ENCODE data around the gene TIMM44.
"Not testable (repeated sequence)": the region's sequence is repeated elsewhere in the genome, so short reads cannot be mapped to it uniquely, and the experiment has no call there.

TIMM44 gene

DNA sequence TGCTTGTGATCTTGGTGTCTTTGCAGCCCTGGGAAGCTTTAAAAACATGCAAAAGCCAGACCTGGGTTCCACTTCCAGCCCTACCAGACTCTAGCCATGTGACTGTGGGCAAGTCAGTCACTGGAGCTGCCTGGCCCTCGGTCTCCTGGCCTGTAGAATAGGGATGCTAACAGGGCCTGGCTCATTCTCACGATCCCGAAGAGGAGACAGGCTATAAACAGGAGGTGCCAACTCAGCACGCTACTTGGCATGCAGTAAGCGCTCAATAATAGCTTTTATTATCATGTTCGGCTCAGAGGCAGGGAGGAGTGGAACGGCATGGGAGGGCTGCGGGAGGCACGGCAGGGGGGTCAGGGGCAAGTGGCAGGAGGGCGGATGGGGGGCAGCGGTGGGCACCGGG, 19.2 kb downstream of the TIMM44 start:
- DNase-seq = no peak

DNA sequence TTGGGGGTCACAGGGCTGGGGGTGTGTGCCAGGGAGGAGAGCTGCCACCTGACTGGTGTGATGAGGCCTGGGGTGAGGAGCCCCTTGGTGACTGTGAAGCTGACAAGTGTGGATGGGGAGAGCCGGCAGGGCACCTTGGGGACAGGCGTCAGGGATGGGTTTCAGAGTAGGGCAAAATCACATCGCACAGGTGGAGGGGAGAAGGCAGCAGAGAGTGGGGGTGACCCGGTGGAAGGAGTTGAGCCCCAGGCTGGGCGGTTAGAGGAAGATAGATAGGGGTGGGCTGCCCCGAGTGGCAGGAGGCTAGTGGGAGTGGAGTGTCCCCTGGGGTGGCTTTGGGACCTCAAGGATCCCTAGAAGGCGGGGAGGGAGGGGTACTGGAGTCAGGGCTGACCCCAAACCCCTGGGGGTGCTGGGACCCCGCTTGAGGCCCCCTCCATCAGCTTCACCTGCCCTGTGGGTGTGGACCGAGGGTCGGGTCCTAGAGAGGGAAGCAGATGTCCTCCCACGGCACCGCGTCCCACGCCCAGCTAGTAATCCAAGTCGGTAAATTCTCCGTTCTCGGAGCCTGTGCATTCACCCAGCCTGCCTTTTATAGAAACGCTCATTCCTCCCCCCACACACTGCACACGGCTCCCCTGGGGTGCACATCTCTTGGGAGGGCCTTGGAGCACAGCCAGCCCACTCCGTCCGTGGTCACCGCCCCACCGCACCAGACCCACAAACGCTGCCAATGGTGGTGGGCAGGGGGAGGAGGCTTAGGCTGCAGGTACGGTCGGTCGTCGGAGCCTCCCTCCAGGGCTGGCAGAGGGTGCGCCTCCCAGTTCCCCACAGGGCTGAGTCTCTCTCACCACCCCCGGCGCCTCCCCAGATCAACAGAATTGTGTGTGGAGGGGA, 19.9 kb downstream of the TIMM44 start:
- DNase-seq = no peak

DNA sequence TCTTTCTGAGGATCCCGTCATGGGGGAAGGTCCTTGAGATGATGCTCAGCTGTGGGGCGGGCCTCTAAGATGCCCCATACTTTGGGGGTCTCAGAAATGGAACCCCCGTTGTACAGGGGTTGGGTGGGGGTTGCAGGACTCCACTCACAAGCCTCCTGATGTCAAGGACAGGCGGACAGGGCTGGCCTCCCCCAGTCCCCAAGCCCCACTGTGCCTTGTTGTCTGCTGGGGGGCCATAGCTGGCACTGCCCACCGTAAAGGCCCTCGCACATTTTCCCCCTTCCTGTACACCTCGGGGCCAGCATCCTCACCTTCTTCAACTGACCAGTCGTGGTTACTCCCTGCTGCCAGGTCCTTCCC, 20.6 kb downstream of the TIMM44 start:
- no peak for DNase-seq

DNA sequence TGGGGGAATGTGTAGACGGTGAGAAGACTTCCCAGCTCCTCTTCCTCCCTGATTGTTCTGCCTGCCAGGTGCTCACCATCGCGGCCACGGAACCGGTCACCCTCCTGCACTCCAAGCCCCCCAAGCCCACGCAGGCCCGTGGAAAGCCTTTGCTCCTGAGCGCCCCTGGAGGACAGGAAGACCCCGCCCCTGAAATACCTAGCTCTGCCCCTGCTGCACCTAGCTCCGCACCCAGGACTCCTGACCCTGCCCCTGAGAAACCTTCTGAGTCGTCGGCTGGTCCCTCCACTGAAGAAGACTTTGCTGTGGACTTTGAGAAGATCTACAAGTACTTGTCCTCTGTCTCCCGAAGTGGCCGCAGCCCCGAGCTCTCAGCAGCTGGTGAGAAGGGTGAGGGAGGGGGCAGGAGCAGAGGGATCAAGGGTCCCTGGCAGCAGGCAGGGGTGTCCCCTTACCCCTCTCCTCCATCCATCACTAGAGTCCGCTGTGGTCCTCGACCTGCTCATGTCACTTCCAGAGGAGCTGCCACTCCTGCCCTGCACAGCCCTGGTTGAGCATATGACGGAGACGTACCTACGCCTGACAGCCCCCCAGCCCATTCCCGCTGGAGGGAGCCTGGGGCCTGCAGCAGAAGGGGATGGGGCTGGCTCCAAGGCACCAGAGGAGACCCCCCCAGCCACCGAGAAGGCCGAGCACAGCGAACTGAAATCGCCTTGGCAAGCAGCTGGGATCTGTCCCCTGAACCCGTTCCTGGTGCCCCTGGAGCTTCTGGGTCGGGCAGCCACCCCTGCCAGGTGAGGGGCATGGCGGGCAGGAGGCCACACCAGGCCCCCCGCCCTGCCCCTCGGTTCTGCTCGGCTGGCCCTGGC, 21.3 kb downstream of the TIMM44 start:
- DNase-seq = no peak

DNA sequence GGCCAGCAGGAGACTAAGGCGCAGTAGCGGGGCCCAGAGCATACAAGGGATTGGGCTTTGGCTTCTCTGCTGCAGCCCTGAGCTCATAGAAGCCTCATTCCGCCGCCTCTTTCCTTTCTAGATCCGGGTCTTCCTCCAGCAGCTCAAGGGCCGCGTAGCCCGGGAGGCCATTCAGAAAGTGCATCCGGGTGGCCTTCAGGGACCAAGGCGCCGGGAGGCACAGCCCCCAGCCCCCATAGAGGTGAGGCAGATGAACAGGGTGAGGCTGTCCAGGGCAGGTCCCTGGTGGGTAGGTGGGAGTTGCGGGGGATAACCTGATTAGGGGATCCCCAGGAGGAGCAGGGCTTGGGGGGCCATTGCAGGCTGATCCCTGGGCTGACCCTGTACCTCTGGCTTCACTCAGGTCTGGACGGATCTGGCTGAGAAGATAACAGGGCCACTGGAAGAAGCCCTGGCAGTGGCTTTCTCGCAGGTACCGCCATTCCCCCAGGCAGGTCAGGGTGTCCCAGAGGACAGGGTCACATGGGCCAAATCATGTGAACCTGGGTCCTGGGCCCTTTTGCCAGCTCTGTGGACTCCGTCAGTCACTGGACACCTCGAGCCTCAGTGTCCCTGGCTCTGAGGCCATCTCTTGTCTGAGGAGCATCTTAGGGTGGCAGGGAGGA, 22.0 kb downstream of the TIMM44 start:
- no peak for DNase-seq

DNA sequence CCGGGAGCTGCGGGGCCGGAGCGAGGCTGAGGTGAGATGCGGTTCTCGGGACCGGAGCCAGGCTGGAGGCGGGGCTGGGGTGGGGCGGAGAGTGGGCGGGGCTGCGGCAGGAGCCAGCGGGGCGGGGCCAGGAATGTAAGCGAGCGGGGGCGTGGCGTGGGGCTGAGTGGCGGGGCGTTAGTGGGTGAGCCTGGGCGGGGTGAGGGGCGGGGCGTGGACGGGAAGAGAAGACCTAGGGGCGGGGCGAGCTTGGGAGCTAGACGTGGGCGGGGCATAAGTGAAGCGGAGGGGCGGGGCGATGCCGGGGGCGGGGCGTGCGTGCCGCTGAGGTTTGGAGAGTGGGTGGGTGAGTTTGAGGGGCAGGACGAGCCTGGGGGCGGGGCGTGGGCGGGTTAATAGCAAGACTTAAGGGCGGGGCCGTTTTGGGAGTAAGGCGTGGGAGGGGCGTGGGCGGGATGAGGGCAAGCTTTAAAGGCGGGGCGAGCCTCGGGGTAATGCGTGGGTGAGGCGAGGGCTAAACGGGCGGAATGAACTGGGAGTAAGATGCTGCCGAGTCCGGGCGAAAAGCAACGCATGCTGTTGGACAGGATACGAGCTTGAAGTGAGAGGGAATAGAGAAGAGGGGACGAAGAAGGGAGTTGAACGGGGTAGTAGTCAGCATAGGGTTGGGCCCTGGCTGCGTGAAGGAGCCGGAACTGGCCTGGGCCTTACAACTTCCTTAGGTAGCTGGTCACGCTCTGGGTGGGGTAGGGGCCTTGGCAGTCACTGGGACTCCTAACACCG, 22.8 kb downstream of the TIMM44 start:
- DNase-seq = peak; percentile 95

DNA sequence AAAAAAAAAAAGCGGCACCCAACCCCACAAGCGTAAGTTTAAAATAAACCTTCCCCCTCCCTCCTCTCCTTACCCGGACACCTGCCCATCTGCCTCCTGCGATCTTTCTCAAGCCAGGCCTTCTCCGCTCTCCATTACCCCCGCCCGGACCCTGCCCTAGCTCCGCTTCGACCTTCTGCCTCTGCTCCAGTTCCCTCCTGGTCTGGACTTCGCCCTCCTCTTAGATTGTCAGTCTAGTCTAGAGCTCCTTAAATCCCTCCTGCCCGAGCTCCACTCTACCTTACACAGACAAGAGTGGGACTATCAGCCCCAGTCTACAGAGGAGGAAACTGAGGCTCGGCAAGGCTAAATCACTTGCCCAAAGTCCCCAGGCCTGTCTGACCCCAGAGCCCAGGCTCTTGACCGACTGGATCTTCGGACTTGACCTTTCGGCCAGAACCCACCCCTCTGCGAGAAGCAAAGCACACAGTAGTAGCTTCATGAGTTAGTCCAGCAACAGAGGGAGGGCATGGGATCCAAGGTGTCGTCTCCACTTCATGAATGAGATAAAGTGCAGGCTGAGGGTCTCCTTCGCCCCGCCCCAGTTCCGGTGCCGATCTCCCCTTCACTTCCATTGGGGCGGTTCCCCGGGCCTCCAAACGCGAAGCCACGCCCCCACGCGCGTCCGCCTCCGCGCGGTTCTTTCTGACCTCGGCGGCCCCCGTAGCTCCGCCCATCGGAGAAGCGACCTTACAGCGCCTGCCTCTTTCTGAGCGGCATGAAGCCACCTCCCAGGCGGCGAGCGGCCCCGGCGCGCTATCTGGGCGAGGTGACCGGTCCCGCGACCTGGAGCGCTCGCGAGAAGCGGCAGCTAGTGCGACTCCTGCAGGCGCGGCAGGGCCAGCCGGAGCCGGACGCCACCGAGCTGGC, 23.6 kb downstream of the TIMM44 start, which contains the start of gene SNAPC2:
SNAPC2 (plus strand) TSS at position 729 of the 909 bp plus-strand sequence; CDS start at position 758, 29 bp downstream.
- DNase-seq = peak; percentile 95

DNA sequence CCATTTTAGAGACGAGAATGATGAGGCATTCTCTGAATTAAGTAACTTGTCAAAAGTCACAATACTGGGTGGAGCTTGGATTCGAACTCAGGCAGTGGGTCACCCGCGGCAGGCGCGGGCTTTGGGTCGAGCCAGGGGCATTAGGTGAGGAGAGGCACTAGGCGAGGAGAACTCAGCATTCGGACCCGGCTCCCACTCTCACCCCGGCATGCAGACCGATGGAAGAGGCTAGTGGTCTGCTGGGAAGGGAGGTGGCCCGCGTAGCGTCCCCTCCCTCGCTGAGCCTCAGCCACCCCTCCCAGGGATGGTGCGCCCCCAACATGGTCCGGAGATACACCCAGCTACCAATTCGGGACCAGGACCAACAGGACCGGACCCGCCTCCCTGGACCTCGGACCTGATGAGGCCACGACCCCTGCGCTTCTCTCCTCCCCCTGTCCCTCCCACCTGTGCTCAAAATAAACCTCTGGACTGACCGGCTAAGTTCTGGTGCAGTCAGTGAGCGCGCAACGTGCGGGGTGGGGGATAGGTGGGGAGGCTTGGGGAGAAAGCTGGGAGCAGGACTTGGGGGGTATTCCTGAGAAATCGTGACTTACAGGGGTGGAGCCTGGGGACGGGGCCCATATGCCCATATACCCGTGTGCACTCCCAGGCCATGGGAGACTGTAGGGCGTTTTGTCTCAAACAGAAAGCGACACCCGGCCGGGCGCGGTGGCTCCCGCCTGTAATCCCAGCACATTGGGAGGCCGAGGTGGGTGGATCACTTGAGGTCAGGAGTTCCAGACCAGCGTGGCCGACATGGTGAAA, 24.6 kb downstream of the TIMM44 start:
- DNase-seq = no peak

DNA sequence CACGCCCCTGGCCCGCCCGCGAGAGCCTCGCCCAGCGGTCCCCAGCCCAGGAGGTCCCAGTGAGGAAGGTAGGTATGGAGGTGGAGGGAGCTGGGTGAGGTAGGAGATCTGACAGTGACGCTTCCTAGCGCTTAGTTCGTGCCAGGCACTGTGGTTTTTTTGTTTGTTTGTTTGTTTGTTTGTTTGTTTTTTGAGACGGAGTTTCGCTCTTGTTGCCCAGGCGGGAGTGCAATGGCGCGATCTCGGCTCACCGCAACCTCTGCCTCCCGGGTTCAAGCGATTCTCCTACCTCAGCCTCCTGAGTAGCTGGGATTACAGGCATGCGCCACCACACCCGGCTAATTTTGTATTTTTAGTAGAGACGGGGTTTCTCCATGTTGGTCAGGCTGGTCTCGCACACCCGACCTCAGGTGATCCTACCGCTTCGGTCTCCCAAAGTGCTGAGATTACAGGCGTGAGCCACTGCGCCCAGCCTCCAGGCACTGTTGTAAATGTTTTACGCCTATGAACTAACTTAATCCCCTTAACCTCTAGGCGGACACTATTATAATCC, 25.3 kb downstream of the TIMM44 start:
- DNase-seq = not testable (repeated sequence)

DNA sequence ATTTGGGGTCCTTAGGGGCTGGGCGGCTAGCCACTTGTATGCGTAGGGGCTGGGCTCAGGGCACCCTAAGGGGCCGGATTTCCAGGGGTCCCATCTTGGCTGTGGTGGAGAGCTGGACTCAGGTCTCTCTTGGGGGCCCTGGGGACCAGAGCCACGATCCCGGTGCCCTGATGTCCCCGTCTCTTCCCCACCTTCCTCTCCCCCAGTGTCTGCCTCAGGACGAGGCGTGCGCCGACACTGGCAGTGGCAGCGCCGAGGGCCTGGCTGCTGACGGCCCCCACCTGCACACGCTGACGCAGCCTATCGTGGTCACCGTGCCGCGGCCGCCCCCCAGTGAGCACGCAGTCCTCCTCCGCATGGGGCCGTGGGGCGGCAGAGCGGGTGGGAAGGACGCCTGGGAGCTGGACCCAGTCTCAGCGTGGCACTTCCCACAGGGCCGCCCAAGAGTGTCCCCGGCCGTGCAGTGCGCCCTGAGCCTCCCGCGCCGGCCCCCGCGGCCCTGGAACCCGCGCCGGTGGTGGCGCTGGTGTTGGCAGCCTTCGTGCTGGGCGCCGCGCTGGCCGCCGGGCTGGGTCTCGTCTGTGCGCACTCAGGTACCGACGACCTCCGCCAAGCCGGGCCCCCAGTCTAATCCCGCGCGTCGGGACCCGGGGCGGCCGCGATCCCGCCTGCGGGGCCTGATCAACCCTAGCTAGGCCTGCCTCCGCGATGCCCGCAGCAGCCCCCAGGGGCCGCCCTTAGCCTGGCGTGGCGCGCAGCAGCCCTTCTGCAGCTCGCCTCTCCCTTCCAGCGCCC, 26.0 kb downstream of the TIMM44 start:
- DNase-seq = peak; percentile 38

DNA sequence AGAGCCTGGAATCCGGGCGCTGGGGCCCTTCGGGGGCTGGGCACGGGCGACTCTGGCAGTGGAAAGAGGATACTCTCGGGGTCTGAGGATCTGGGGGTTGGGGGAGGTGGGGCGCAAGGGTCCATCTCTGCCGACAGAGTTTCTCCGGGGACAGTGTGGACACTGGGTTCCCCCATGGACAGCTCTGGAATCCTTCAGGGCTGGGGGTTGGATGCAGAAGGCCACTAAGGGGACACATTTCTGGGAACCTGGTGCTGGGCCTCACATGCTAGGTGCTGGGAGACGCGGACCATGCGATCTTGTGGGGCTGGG, 26.6 kb downstream of the TIMM44 start:
- no peak for DNase-seq

DNA sequence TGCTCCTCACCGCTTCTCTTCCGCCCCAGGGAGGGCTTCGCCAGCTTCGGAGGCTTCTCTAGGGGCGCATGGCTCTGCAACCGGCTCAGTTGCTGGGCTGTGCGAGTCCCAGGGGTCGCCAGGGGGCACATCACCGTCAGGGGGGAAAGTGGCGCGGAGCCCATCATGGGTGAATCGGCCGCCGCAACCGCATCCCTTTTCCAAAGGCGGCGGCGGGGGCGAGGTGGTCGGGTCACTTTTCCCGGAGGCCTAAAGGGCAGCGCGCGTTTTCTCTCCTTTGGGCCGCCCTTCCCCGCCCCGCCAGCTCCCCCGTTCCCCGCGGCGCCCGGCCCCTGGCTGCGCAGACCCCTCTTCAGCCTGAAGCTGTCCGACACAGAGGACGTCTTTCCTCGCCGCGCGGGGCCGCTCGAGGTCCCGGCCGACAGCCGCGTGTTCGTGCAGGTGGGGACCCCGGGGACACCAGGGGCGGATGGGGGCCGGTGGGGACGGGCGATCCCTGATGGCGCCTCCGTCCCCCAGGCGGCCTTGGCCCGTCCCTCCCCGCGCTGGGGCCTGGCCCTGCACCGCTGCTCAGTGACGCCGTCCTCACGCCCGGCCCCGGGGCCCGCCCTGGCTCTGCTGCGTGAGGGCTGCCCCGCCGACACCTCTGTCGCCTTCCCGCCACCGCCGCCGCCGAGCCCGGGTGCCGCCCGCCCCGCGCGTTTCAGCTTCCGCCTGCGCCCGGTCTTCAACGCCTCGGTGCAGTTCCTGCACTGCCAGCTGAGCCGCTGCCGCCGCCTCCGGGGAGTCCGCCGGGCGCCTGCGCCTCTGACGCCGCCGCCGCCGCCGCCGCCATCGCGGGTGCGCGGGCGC, 27.1 kb downstream of the TIMM44 start:
- no peak for DNase-seq

DNA sequence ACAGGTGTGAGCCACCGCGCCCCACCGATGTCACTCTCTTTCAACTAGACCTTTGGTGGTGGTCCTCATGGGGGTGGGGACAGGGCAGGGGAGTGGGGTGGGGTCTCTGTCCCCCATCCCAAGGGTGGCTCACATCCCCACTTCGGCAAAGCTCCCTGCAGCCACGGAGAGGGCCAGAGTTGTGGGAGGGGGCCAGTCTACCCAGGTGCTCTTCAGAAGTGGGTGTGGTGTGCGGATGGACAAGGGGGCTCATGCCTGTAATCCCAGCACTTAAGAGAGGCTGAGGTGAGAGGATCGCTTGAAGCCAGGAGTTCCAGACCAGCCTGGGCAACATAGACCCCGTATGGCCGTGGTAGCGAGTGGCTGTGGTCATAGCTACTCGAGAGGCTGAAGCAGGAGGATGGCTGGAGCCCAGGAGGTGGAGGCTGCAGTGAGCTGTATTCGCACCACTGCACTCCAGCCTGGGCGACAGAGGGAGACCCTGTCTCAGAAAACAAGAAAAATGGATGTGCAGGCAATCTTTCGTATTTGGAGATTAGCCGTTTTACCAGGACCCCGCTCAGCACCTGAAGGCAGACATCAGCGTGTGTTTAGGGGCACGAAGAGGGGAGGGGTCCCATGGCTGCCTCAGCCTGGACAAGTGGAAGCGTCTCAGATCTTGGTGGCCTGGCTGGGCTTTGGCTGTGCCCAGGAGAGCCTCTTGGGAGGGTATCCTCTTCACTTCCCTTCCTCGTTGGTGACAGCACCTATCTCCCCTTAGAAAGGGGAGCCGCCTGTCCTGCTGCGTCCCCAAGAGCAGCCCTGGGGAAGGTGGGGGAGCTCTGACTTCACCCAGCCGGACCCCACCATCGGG, 28.0 kb downstream of the TIMM44 start:
- no peak for DNase-seq

DNA sequence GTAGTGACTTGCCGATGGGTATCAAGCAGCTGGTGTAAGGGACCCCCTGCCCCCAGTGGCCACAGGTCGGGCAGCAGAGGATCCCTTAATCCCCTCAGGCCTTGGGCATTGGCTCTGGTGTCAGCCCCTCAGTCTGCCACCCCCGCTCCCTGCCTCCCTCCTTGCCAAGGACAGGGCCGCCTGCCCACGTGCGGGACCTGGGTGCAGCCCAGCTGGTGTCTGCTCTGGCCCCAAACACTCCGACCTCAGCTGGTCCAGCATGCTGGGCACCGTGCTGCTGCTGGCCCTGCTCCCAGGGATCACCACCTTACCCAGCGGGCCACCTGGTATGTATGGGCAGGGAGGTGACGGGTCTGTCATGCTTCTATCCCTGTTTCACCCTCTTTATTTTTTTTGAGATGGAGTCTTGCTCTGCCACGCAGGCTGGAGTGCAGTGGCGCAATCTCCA, 28.8 kb downstream of the TIMM44 start, which contains the start of gene TGFBR3L:
TGFBR3L (plus strand) TSS at position 233 of the 448 bp plus-strand sequence.
- DNase-seq = no peak

DNA sequence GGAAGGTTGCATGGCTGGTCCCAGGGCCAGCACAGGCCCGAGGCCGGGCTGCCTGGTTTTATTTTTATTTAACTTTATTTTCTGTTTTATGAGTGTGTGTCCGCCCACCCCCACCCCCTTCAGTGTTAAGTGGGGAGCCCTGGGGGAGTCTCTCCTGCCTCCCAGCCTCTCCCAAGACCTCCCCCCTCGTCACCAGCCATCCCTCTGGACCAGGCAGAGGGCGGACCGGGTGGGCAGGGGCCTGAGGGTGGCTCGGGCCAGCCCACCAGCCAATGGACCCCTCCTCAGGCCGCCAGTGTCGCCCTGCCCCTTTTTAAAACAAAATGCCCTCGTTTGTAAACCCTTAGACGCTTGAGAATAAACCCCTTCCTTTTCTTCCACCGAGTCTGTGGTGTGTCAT, 29.4 kb downstream of the TIMM44 start:
- DNase-seq = no peak

DNA sequence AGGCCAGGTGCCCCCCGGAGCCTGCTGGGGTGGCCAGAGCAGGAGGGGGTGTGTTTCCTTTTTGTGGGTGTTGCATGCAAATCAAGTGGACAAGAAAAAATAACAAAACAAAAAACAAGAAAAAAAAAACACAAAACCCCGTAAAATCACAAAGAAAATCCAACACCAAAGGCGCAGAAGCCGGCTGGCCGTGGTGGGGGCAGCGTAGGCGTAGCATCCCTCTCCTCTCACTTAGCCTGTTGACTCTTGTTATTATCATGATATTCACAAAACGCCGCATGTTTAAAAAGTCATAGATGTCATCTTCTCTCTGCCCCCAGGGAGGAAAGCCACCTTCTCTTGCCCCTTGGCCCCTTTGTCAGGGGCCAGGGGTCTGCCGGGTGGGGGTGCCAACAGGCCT, 29.8 kb downstream of the TIMM44 start:
- no peak for DNase-seq
